GM19438 (cell line): ENCODE data around the gene CSRNP2.
A peak's percentile ranks its signal among the peaks of the same experiment; 100 is the strongest.
"Not testable (repeated sequence)": the region's sequence is repeated elsewhere in the genome, so short reads cannot be mapped to it uniquely, and the experiment has no call there.

ENCODE experiments used
- ATAC-seq: cut with Tn5 transposase; IDR thresholded peaks from one replicate; pipeline ENCODE4 v1.9.1; 2021; ENCODE audit warnings: low read depth; ENCODE audit not compliant: unreplicated experiment

Gene CSRNP2

GRCh38 chr12:51033048-51033447 is 50.3 kb downstream of the CSRNP2 start:
- no peak for ATAC-seq

- no peak for ATAC-seq
Measured at GRCh38 chr12:51028813-51029150, 54.6 kb downstream of the CSRNP2 start.

- no peak for ATAC-seq
Measured at GRCh38 chr12:51028126-51028812, 55.1 kb downstream of the CSRNP2 start.

- ATAC-seq: no peak
Measured at GRCh38 chr12:51027342-51027835, 56.0 kb downstream of the CSRNP2 start.

GRCh38 chr12:51025836-51026638 is 57.4 kb downstream of the CSRNP2 start, which contains the start of gene SLC11A2:
Gene SLC11A2 (minus strand): TSS chr12:51026384. CDS start chr12:51010728, 15,656 bp downstream.
- ATAC-seq: peak; percentile 81

GRCh38 chr12:51025338-51025835 is 58.0 kb downstream of the CSRNP2 start:
- no peak for ATAC-seq

- no peak for ATAC-seq
Measured at GRCh38 chr12:51023625-51024382, 59.6 kb downstream of the CSRNP2 start.

- no peak for ATAC-seq
Measured at GRCh38 chr12:51021694-51022093, 61.7 kb downstream of the CSRNP2 start.

GRCh38 chr12:51020448-51021182 is 62.8 kb downstream of the CSRNP2 start:
- ATAC-seq: no peak

GRCh38 chr12:51019927-51020326 is 63.5 kb downstream of the CSRNP2 start:
- ATAC-seq: no peak

GRCh38 chr12:51018956-51019355 is 64.4 kb downstream of the CSRNP2 start:
- no peak for ATAC-seq

- no peak for ATAC-seq
Measured at GRCh38 chr12:51017452-51017851, 65.9 kb downstream of the CSRNP2 start.

- ATAC-seq: not testable (repeated sequence)
Measured at GRCh38 chr12:51014467-51014866, 68.9 kb downstream of the CSRNP2 start.

- no peak for ATAC-seq
Measured at GRCh38 chr12:51013441-51013840, 70.0 kb downstream of the CSRNP2 start.

GRCh38 chr12:51012570-51013236 is 70.7 kb downstream of the CSRNP2 start:
- no peak for ATAC-seq

GRCh38 chr12:51011955-51012354 is 71.4 kb downstream of the CSRNP2 start:
- no peak for ATAC-seq
